ENCODE results near the gene CROCC. TPM values are rescaled to one million over a fixed set of nuclear protein-coding genes. Genes with fewer than 3 reads are reported as not detected.

The CROCC gene
- total and polyA plus RNA-seq, 4 donors = 2.9 to 8.3 (median 5.1) TPM

GRCh38 chr1:16922466-16922865, 735 bp downstream of the CROCC start:
- Histone ChIP-seq H3K4me1 (ENCODE audit: control insufficient read depth in 4 of 4, insufficient read depth in 4 of 4, low read length in 3 of 4) (peaks cover 0 to 7% (median under 1%) of the 10 kb centered on the region in 4 donors), H3K9me3 (ENCODE audit: control insufficient read depth in 4 of 4, low read length in 3 of 4) (no peaks in the 10 kb centered on the region), H3K27me3 (ENCODE audit: control insufficient read depth in 4 of 4, insufficient read depth in 4 of 4, low read length in 3 of 4) (no peaks in the 10 kb centered on the region), H3K9ac (ENCODE audit: low read depth in 1 of 2, low read length in 2 of 2) (no peak overlapping the region), H3K4me3 (ENCODE audit: low read depth in 1 of 3, low read length in 3 of 3) (no peak overlapping the region), H3K36me3 (ENCODE audit: control insufficient read depth in 4 of 4, insufficient read depth in 3 of 4, low read depth in 1 of 4, low read length in 3 of 4) (no peaks in the 10 kb centered on the region), H3K27ac (ENCODE audit: low read depth in 1 of 2, low read length in 2 of 2) (no peak overlapping the region)
- WGBS = 92% methylated on average over 10 of the region's 10 CpGs
- DNase-seq (ENCODE audit: low spot score) = no peak
- TF ChIP-seq YY1 (IDR thresholded peaks at IDR 0.05) (no peak), EGR1 (IDR thresholded peaks at IDR 0.05; ENCODE audit: low read depth in 2 of 2) (no peak), FOXA1 (IDR thresholded peaks at IDR 0.05) (no peak), HNF4G (IDR thresholded peaks at IDR 0.05) (no peak), RAD21 (IDR thresholded peaks at IDR 0.05) (no peak), ZBTB33 (IDR thresholded peaks at IDR 0.05) (no peak), TAF1 (conservative IDR thresholded peaks at IDR 0.05) (no peak), RXRA (IDR thresholded peaks at IDR 0.05) (no peak), HNF4A (conservative IDR thresholded peaks at IDR 0.05) (no peak), SP1 (IDR thresholded peaks at IDR 0.05) (no peak), CTCF (IDR thresholded peaks at IDR 0.05; ENCODE audit: low read depth, low read length, missing input control) (no peak), JUND (IDR thresholded peaks at IDR 0.05) (no peak), NR2F2 (IDR thresholded peaks at IDR 0.05) (no peak), FOXA2 (IDR thresholded peaks at IDR 0.05) (no peak), GABPA (IDR thresholded peaks at IDR 0.05 in 1 of 2, conservative IDR thresholded peaks at IDR 0.05 in 1 of 2) (no peak)
- TF ChIP-seq, protein P1, sequence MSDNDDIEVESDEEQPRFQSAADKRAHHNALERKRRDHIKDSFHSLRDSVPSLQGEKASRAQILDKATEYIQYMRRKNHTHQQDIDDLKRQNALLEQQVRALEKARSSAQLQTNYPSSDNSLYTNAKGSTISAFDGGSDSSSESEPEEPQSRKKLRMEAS (IDR thresholded peaks at IDR 0.05) = no peak
- TF ChIP-seq, protein P2, sequence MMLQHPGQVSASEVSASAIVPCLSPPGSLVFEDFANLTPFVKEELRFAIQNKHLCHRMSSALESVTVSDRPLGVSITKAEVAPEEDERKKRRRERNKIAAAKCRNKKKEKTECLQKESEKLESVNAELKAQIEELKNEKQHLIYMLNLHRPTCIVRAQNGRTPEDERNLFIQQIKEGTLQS (IDR thresholded peaks at IDR 0.05) = no peak
- TF ChIP-seq, protein P3, sequence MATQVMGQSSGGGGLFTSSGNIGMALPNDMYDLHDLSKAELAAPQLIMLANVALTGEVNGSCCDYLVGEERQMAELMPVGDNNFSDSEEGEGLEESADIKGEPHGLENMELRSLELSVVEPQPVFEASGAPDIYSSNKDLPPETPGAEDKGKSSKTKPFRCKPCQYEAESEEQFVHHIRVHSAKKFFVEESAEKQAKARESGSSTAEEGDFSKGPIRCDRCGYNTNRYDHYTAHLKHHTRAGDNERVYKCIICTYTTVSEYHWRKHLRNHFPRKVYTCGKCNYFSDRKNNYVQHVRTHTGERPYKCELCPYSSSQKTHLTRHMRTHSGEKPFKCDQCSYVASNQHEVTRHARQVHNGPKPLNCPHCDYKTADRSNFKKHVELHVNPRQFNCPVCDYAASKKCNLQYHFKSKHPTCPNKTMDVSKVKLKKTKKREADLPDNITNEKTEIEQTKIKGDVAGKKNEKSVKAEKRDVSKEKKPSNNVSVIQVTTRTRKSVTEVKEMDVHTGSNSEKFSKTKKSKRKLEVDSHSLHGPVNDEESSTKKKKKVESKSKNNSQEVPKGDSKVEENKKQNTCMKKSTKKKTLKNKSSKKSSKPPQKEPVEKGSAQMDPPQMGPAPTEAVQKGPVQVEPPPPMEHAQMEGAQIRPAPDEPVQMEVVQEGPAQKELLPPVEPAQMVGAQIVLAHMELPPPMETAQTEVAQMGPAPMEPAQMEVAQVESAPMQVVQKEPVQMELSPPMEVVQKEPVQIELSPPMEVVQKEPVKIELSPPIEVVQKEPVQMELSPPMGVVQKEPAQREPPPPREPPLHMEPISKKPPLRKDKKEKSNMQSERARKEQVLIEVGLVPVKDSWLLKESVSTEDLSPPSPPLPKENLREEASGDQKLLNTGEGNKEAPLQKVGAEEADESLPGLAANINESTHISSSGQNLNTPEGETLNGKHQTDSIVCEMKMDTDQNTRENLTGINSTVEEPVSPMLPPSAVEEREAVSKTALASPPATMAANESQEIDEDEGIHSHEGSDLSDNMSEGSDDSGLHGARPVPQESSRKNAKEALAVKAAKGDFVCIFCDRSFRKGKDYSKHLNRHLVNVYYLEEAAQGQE (IDR thresholded peaks at IDR 0.05) = no peak
